Tibial artery (tissue), 4 donors: ENCODE measurements around the gene PPM1M.

Experiments
- DNase-seq, 2 donors: peaks; one replicate each; pipeline ENCODE4 v3.0.0-alpha.2; 2019
- H3K27ac ChIP-seq, 2 donors: fragments of 200-600 bp; sonication (generic) in 1 of 2; 1 replicate in 1 of 2; 2 replicates in 1 of 2; pipeline ENCODE4 v1.5.1; 2018 to 2019; ENCODE audit warnings: mild to moderate bottlenecking in 1 of 2
- H3K27me3 ChIP-seq, 2 donors: fragments of 200-600 bp; sonication (generic) in 1 of 2; one replicate each; pipeline versions ENCODE4 v1.5.1 to v1.6.0; 2016 to 2019
- H3K36me3 ChIP-seq, 3 donors: fragments of 200-600 bp; sonication (generic) in 2 of 3; one replicate each; pipeline ENCODE4 v1.5.1; 2016 to 2019; ENCODE audit warnings: mild to moderate bottlenecking in 2 of 3
- H3K4me1 ChIP-seq, 4 donors: fragments of 200-600 bp; sonication (generic) in 2 of 4; 1 replicate in 3 of 4; 2 replicates in 1 of 4; pipeline ENCODE4 v1.5.1; 2016 to 2019
- H3K4me3 ChIP-seq, 2 donors: fragments of 200-600 bp; sonication (generic) in 1 of 2; 1 replicate in 1 of 2; 2 replicates in 1 of 2; pipeline ENCODE4 v1.5.1; 2018 to 2019; ENCODE audit warnings: mild to moderate bottlenecking in 2 of 2
- H3K9me3 ChIP-seq, 3 donors: fragments of 200-600 bp; sonication (generic) in 1 of 3; one replicate each; pipeline ENCODE4 v1.5.1; 2016 to 2019
- CTCF ChIP-seq, 2 experiments: fragments of 200-600 bp in 1 of 2; fragments of 450-650 bp in 1 of 2; IDR thresholded peaks; one replicate each; pipeline ENCODE4 v1.5.1; 2017 to 2019; ENCODE audit warnings: antibody characterized with exemption in 2 of 2, mild to moderate bottlenecking in 1 of 2, moderate library complexity in 1 of 2
- intact Hi-C: fragments of 100-400 bp; cut with DNase I; formaldehyde crosslinking; loops from one replicate; pipeline ENCODE4 v1.15.0; 2023; ENCODE audit warnings: low total_unique reads

The PPM1M gene

GRCh38 chr3:52233108-52233591, 12.4 kb upstream of the PPM1M start:
- Histone ChIP-seq H3K27ac (no peak overlapping the region), H3K36me3 (peaks cover 30 to 69% (median 52%) of the 10 kb centered on the region in 3 donors), H3K27me3 (no peaks in the 10 kb centered on the region), H3K4me3 (no peak overlapping the region), H3K9me3 (no peaks in the 10 kb centered on the region), H3K4me1 (peaks cover 0 to 42% (median 30%) of the 10 kb centered on the region in 4 donors)
- intact Hi-C loops, result loop anchor here (5.0 kb wide), 1 partner anchor 109 kb away; no protein-coding TSS in a partner anchor
- TF ChIP-seq CTCF (IDR thresholded peaks at IDR 0.05), result no peak
- DNase-seq, result peak in 1 of 2 donors; percentile 53

- Histone ChIP-seq H3K4me1 (peaks cover 0 to 45% (median 34%) of the 10 kb centered on the region in 4 donors), H3K27ac (peak overlapping the region in 1 of 2 donors; percentile 27), H3K36me3 (peaks cover 24 to 61% (median 44%) of the 10 kb centered on the region in 3 donors), H3K27me3 (no peaks in the 10 kb centered on the region), H3K4me3 (no peak overlapping the region), H3K9me3 (no peaks in the 10 kb centered on the region)
- peak in 1 of 2 donors; percentile 50 for DNase-seq
- no peak for TF ChIP-seq CTCF (IDR thresholded peaks at IDR 0.05)
- intact Hi-C loops, result loop anchor here (5.0 kb wide), 1 partner anchor 108 kb away; no protein-coding TSS in a partner anchor
These were observed 11.6 kb upstream of the PPM1M start for GRCh38 chr3:52233968-52234367.

GRCh38 chr3:52234516-52235447, 10.8 kb upstream of the PPM1M start:
- H3K27ac ChIP-seq, result peak overlapping the region; percentile 17 to 27
- no peaks in the 10 kb centered on the region for H3K27me3 ChIP-seq
- DNase-seq, result peak in 1 of 2 donors; percentile 57

GRCh38 chr3:52236424-52236886, 9.1 kb upstream of the PPM1M start:
- H3K9me3 ChIP-seq, result no peaks in the 10 kb centered on the region
- peak overlapping the region; percentile 80 to 94 for H3K27ac ChIP-seq
- H3K27me3 ChIP-seq, result no peaks in the 10 kb centered on the region
- peaks cover 0 to 59% (median 40%) of the 10 kb centered on the region in 4 donors for H3K4me1 ChIP-seq
- no peak overlapping the region for H3K4me3 ChIP-seq
- DNase-seq, result peak in 1 of 2 donors; percentile 65
- intact Hi-C loops, result no loop called here
- peaks cover 0 to 36% (median 19%) of the 10 kb centered on the region in 3 donors for H3K36me3 ChIP-seq
- TF ChIP-seq CTCF (IDR thresholded peaks at IDR 0.05), result no peak

More at GRCh38 chr3:52234516-52235447, 10.8 kb upstream of the PPM1M start:
- H3K4me3 ChIP-seq, result no peak overlapping the region
- peaks cover 0 to 50% (median 36%) of the 10 kb centered on the region in 4 donors for H3K4me1 ChIP-seq
- H3K36me3 ChIP-seq, result peaks cover 16 to 53% (median 36%) of the 10 kb centered on the region in 3 donors
- H3K9me3 ChIP-seq, result no peaks in the 10 kb centered on the region
- no peak for TF ChIP-seq CTCF (IDR thresholded peaks at IDR 0.05)
- intact Hi-C loops, result loop anchor here (5.0 kb wide), 1 partner anchor 108 kb away; no protein-coding TSS in a partner anchor

GRCh38 chr3:52237006-52237656, 8.4 kb upstream of the PPM1M start:
- Histone ChIP-seq H3K27ac (peak overlapping the region; percentile 80 to 94), H3K9me3 (no peaks in the 10 kb centered on the region), H3K36me3 (peaks cover 0 to 30% (median 12%) of the 10 kb centered on the region in 3 donors), H3K4me3 (peak overlapping the region; percentile 82 to 94), H3K4me1 (peaks cover 0 to 58% (median 38%) of the 10 kb centered on the region in 4 donors), H3K27me3 (no peaks in the 10 kb centered on the region)
- TF ChIP-seq CTCF (IDR thresholded peaks at IDR 0.05), result no peak
- peak in 1 of 2 donors; percentile 64 for DNase-seq
- intact Hi-C loops, result no loop called here
